Lower leg skin (tissue), 4 donors: ENCODE results near the gene NLE1. TPM values are rescaled to one million over a fixed set of nuclear protein-coding genes. Genes with fewer than 3 reads are reported as not detected.

Experiments used
- DNase-seq, 2 donors: peaks; one replicate each; pipeline ENCODE4 v3.0.0-alpha.2; 2019; ENCODE audit warnings: low spot score in 2 of 2
- H3K4me3 ChIP-seq: fragments of 200-600 bp; sonication (generic); 2 replicates; pipeline ENCODE4 v1.5.1; 2017; ENCODE audit warnings: mild to moderate bottlenecking, low read depth; ENCODE audit not compliant: poor library complexity, severe bottlenecking
- POLR2A ChIP-seq, 2 donors: fragments of 450-650 bp; IDR thresholded peaks; one replicate each; pipeline ENCODE4 v1.6.1; 2016 to 2017; ENCODE audit warnings: antibody characterized with exemption in 2 of 2, mild to moderate bottlenecking in 1 of 2, moderate library complexity in 1 of 2
- WGBS, 2 donors: methylation state at CpG; one replicate each; pipeline ENCODE4 v1.1.5; 2018; 5-methylcytosine and 5-hydroxymethylcytosine counted together
- intact Hi-C: fragments of 100-400 bp; cut with DNase I; formaldehyde crosslinking; loops from one replicate; pipeline ENCODE4 v1.15.0; 2023; ENCODE audit warnings: low total_unique reads
- total RNA-seq, 4 donors: library from RNA; depleted of rRNA; stranded (reverse); fragments of >200 nt; gene quantifications; one replicate each; pipeline ENCODE4 v1.1.0, GENCODE V29; 2016
- TF ChIP-seq, protein P1 (sequence below), 3 donors: fragments of 450-650 bp; IDR thresholded peaks; one replicate each; pipeline ENCODE4 v1.5.1; 2016; ENCODE audit warnings: antibody characterized with exemption in 3 of 3, mild to moderate bottlenecking in 3 of 3, moderate library complexity in 2 of 3

The NLE1 gene
- total RNA-seq, 4 donors from 2014 or later: 12.7 to 23.0 (median 13.2) TPM

DNA sequence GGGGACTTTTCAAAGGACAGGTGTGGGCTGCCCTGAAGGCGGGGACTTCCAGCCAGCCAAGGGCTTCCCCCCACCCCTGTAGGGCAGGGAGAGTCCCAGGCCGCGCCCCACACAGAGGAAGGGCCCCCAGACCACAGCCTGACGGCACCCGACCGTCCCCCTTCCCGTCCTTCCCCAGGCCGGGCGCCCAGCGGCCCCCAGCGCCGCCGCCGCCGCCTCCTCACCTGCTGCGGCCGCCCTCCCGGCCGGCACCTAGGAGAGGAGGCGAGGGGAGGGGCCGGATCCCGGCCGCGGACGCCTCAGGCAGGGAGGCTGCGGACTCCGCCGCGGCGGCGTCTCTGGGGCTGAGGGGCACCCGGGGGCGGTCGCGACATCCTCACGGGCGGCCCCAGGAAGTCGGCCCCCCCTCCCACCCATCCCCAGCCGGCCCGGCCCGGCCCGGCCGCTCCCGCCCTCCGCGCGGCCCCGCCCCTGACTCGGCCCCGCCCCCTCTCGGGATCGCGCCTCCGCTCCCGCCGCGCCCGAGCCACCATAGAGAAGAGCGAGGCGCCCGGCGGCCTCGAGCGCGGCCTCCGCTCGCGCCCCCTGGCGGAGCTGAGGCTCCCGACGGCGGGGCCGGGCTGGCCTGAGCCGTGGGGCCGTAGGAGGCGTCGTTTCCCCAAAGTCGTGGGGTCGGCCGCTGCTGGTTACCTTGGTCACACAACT lies 53.1 kb downstream of the NLE1 start:
- intact Hi-C loops: no loop called here
- peak; percentile 75 to 97 for DNase-seq

DNA sequence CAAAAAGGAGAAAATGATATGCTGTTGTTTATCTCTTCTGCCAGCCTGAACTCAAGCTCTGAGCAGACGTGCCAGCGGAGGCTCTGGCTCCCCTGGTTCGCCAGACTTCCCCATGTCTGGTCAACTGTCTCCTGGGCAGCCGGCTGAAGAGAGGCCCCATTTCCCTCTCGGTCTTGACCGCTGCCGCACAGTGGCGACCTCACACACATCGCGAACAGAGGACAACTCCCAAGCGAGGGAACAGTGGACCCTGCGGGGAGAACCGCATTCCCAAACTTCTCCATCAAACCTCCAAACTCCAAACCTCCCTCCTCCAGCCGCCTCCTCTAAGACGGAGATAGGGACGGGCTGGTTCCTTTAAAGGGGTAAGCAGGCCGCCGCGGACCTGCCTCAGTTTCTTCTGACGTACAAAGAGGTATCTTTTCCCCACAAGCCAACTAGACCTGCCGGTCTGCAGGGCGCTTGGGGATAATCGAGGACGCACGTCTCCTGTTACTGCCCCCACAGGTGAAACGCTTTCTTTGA lies 53.7 kb downstream of the NLE1 start:
- intact Hi-C loops: no loop called here

More for the DNA sequence above, 53.1 kb downstream of the NLE1 start:
- WGBS, 2 donors: 0% methylated on average over 5 to 8 of the region's 80 CpGs
- peak overlapping the region; percentile 85 for H3K4me3 ChIP-seq
- no peak for TF ChIP-seq POLR2A (IDR thresholded peaks at IDR 0.05)
- TF ChIP-seq, protein P1, sequence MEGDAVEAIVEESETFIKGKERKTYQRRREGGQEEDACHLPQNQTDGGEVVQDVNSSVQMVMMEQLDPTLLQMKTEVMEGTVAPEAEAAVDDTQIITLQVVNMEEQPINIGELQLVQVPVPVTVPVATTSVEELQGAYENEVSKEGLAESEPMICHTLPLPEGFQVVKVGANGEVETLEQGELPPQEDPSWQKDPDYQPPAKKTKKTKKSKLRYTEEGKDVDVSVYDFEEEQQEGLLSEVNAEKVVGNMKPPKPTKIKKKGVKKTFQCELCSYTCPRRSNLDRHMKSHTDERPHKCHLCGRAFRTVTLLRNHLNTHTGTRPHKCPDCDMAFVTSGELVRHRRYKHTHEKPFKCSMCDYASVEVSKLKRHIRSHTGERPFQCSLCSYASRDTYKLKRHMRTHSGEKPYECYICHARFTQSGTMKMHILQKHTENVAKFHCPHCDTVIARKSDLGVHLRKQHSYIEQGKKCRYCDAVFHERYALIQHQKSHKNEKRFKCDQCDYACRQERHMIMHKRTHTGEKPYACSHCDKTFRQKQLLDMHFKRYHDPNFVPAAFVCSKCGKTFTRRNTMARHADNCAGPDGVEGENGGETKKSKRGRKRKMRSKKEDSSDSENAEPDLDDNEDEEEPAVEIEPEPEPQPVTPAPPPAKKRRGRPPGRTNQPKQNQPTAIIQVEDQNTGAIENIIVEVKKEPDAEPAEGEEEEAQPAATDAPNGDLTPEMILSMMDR (IDR thresholded peaks at IDR 0.05): peak in 1 of 3 donors; percentile 62

DNA sequence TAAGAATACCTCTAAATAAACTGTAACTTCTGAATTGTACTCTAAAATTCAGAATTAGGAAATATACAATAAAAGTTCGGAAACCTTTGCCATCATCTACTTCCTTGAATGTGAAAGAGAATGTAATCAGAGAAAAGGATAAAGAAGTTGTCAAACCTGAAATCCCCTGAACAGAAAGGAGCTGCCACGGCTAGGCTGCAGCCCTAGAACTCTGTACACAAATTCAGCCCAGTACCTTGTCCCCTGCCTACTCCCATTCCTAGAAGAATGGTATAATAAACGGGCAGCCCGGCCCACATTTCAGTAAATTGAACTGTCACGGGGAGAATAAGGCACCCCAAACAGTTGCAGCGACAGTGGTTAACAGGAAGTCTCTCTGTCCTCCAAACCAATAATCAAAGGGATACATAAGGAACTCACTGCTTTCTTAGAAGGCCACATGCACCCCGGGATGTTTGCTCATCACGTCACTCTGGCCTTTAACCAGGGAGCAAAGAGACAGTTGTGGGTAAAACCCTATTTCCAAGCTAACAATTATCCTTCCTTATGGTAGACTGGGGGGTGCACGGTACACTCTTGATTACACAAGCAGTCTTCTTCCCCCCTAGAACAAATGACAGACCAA lies 54.3 kb downstream of the NLE1 start:
- no peak for DNase-seq
- intact Hi-C loops: no loop called here
- WGBS, 2 donors: 13% methylated on average over 9 of the region's 9 CpGs
- TF ChIP-seq POLR2A (IDR thresholded peaks at IDR 0.05): no peak
- TF ChIP-seq, protein P1 (IDR thresholded peaks at IDR 0.05): no peak
- peak overlapping the region; percentile 85 for H3K4me3 ChIP-seq

More for the DNA sequence above, 53.7 kb downstream of the NLE1 start:
- WGBS, 2 donors: 0% methylated on average over 26 of the region's 26 CpGs
- DNase-seq: peak; percentile 48 to 91
- H3K4me3 ChIP-seq: peak overlapping the region; percentile 85
- TF ChIP-seq POLR2A (IDR thresholded peaks at IDR 0.05): no peak

DNA sequence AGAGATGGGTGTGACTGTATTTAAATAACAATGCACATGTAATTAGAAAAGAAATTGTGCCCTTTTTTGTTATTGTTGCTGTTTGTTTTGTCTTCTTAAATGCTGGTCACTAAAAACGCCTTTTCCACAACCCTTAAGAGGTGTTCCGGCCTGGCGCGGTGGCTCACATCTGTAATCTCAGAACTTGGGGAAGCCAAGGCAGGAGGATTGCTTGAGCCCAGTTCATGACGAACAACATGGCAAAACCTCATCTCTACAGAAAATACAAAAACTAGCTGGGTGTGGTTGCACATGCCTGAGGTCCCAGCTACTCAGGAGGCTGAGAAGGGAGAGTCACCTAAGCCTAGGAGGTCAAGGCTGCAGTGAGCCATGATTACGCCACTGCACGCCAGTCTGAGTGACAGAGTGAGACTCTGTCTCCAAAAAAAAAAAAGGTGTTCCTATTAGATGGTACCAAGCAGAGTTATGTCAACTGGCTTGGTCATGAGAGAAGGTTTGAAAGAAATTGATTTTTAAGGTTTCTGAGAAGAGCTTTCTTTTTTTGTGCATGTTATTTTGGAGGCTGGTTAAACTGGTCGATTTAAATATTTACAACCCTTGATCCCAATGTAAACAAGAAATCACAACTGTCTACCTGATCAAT lies 55.1 kb downstream of the NLE1 start:
- DNase-seq: no peak
- intact Hi-C loops: no loop called here
- H3K4me3 ChIP-seq: no peak overlapping the region
- WGBS, 2 donors: 90 to 92% methylated on average over 8 of the region's 8 CpGs
- no peak for TF ChIP-seq POLR2A (IDR thresholded peaks at IDR 0.05)
- TF ChIP-seq, protein P1 (IDR thresholded peaks at IDR 0.05): no peak

DNA sequence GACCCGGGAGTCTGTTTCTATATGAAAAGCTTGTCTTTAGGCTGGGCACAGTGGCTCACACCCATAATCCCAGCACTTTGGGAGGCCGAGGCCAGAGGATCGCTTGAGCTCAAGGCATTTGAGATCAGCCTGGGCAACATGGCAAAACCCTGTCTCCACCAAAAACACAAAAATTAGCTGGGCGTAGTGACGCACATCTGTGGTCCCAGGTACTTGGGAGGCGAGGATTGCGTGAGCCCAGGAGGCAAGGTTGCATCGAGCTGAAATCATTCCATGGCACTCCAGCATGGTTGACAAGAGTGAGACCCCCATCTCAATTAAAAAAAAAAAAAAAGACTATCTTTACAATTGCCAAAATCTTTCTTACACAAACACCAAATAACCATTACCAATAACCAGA lies 55.9 kb downstream of the NLE1 start:
- WGBS, 2 donors: 98 to 99% methylated on average over 8 of the region's 8 CpGs
- no peak for DNase-seq
- intact Hi-C loops: no loop called here
- H3K4me3 ChIP-seq: no peak overlapping the region
- TF ChIP-seq, protein P1 (IDR thresholded peaks at IDR 0.05): no peak
- no peak for TF ChIP-seq POLR2A (IDR thresholded peaks at IDR 0.05)

DNA sequence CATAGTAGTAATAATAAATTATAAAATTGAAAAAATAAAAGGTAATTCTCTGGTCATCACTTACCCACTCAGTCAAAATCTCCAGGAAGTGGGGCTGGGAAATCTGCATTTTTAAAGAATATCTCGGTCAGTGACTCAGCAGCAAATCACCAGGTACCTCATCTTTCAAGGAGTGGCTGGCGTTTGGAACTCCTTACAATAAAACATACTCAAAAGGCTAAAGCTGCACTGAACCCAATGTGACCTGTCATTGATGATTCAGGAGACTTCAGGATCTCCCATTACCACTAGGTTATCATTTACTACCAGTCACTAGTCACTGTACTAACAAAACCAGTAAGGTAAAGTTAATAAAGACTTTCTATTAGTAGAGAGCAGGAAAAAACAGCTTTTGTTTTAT lies 57.1 kb downstream of the NLE1 start:
- WGBS, 2 donors: 67 to 76% methylated on average over 2 of the region's 2 CpGs
- no peak overlapping the region for H3K4me3 ChIP-seq
- no peak for DNase-seq
- intact Hi-C loops: no loop called here
- no peak for TF ChIP-seq POLR2A (IDR thresholded peaks at IDR 0.05)
- TF ChIP-seq, protein P1 (IDR thresholded peaks at IDR 0.05): no peak
